Activated T-cell treated with anti-CD3 and anti-CD28 coated beads, Interleukin-2, amount 50 U/mL, for 24 hours (primary cell): Measurements from ENCODE around the gene CDK16.

Experiments
- DNase-seq: peaks from one replicate; pipeline ENCODE4 v3.0.0-alpha.2; 2020
- H3K27ac Mint-ChIP-seq: 2 replicates; pipeline ENCODE4 v1.8.0; 2020; ENCODE audit warnings: mild to moderate bottlenecking, mixed read lengths
- H3K27me3 Mint-ChIP-seq: 2 replicates; pipeline ENCODE4 v1.8.0; 2020; ENCODE audit warnings: mixed read lengths
- H3K36me3 Mint-ChIP-seq: 2 replicates; pipeline ENCODE4 v1.8.0; 2020; ENCODE audit warnings: low read depth, mixed read lengths
- H3K4me1 Mint-ChIP-seq: 2 replicates; pipeline ENCODE4 v1.8.0; 2020; ENCODE audit warnings: low read depth, mixed read lengths
- H3K4me3 Mint-ChIP-seq: 2 replicates; pipeline ENCODE4 v1.8.0; 2020; ENCODE audit warnings: mild to moderate bottlenecking, moderate library complexity, mixed read lengths
- H3K9me3 Mint-ChIP-seq: 2 replicates; pipeline ENCODE4 v1.8.0; 2020; ENCODE audit warnings: mixed read lengths

Gene CDK16

DNA sequence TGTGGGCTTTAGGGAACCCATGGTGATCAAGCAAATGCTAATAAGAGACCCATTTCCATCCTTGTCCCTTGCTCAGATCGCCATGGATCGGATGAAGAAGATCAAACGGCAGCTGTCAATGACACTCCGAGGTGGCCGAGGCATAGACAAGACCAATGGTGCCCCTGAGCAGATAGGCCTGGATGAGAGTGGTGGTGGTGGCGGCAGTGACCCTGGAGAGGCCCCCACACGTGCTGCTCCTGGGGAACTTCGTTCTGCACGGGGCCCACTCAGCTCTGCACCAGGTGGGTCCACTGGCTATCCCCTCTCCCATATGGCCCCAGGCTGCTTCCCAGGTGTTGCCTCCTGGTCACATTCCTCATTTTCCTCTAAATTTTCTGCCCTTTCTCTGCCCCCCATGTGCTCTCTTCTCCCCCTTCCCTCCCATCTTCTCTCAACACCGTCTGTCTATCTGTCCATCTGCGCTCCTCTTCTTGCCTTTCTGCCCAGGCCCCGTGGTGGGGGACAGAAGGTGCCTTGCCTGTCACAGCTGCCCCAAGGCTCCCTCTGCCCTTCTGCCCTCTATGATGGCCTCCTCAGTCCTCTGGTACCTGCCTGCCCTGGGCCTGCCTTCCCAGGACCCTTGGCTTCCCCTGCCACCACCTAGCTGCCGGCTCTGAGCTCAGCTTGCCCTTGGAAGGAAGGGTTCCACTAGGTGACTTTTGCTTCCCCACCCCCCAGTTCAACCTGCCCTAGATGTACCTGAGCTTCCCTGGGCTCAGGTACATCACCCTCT is 5.2 kb downstream of the CDK16 start:
- Mint-ChIP-seq H3K36me3 (peaks cover 84% of the 10 kb centered on the region), H3K4me1 (peaks cover 23% of the 10 kb centered on the region), H3K27me3 (no peaks in the 10 kb centered on the region), H3K27ac (peak overlapping the region; percentile 23), H3K4me3 (no peak overlapping the region), H3K9me3 (no peaks in the 10 kb centered on the region)
- DNase-seq: no peak

DNA sequence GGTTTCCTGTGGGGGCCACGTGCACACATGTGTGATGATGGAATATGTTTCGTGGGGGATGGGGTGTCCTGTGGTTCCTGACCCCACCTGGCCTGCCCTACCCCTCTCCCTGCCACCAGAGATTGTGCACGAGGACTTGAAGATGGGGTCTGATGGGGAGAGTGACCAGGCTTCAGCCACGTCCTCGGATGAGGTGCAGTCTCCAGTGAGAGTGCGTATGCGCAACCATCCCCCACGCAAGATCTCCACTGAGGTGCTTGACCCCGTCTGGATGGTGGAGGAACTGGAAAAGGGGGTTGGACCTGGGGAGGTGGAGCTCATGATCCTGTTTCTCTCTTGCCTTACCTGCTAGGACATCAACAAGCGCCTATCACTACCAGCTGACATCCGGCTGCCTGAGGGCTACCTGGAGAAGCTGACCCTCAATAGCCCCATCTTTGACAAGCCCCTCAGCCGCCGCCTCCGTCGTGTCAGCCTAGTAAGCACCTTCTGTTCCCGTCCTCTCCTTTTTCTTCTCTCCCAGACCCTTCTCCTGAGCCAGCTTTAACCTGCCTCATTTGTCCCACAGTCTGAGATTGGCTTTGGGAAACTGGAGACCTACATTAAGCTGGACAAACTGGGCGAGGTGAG is 5.9 kb downstream of the CDK16 start:
- Mint-ChIP-seq H3K36me3 (peaks cover 87% of the 10 kb centered on the region), H3K9me3 (no peaks in the 10 kb centered on the region), H3K4me1 (peaks cover 19% of the 10 kb centered on the region), H3K27me3 (no peaks in the 10 kb centered on the region), H3K4me3 (no peak overlapping the region), H3K27ac (no peak overlapping the region)
- no peak for DNase-seq

GRCh38 chrX:47224896-47225290 is 6.4 kb downstream of the CDK16 start:
- peaks cover 90% of the 10 kb centered on the region for H3K36me3 Mint-ChIP-seq
- no peak overlapping the region for H3K27ac Mint-ChIP-seq
- peaks cover 14% of the 10 kb centered on the region for H3K4me1 Mint-ChIP-seq
- no peaks in the 10 kb centered on the region for H3K9me3 Mint-ChIP-seq
- no peak for DNase-seq
- H3K4me3 Mint-ChIP-seq: no peak overlapping the region
- H3K27me3 Mint-ChIP-seq: no peaks in the 10 kb centered on the region

DNA sequence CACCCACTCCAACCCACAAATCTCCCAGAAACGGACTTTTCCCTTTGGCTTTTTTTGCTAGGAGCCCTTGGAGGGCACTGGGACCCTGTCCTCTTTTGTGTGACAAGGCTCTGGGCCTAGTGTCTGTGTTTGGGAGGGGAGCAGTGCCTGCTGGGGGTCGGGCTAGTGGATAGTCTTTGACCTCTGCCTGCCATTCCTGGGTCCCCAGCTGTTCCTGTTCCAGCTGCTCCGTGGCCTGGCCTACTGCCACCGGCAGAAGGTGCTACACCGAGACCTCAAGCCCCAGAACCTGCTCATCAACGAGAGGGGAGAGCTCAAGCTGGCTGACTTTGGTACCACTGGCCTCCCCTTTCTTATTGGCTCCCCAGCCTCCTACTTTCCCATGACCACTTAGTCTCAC is 7.6 kb downstream of the CDK16 start:
- H3K36me3 Mint-ChIP-seq: peaks cover 92% of the 10 kb centered on the region

DNA sequence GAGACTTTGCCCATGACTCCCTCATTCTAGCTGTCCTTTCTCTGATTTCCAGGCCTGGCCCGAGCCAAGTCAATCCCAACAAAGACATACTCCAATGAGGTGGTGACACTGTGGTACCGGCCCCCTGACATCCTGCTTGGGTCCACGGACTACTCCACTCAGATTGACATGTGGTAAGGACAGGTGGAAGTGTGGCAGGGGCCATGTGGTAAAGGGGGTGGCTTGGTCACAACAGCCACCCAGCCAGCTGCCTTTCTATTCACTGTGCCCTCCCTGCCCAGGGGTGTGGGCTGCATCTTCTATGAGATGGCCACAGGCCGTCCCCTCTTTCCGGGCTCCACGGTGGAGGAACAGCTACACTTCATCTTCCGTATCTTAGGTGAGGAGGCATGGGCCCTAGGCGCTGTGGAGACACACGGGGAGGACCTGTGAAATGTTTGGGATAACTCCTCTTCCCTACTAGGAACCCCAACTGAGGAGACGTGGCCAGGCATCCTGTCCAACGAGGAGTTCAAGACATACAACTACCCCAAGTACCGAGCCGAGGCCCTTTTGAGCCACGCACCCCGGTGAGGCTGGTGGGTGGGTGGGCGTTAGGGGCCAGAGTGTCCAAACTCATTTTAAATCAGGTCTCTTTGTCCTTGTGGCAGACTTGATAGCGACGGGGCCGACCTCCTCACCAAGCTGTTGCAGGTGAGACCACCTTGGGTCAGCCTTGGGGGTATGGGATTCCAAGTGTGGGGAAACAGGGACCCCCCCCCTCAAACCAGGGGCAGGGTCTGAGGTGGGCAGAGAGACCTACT is 8.3 kb downstream of the CDK16 start:
- peaks cover 3% of the 10 kb centered on the region for H3K4me1 Mint-ChIP-seq
- no peak overlapping the region for H3K27ac Mint-ChIP-seq
- DNase-seq: no peak
- H3K36me3 Mint-ChIP-seq: peaks cover 90% of the 10 kb centered on the region
- H3K9me3 Mint-ChIP-seq: no peaks in the 10 kb centered on the region
- peaks cover 3% of the 10 kb centered on the region for H3K27me3 Mint-ChIP-seq
- H3K4me3 Mint-ChIP-seq: no peak overlapping the region

More for the DNA sequence above, 7.6 kb downstream of the CDK16 start:
- Mint-ChIP-seq H3K4me3 (no peak overlapping the region), H3K27me3 (peaks cover under 1% of the 10 kb centered on the region), H3K9me3 (no peaks in the 10 kb centered on the region), H3K4me1 (peaks cover 3% of the 10 kb centered on the region), H3K27ac (no peak overlapping the region)
- DNase-seq: no peak

DNA sequence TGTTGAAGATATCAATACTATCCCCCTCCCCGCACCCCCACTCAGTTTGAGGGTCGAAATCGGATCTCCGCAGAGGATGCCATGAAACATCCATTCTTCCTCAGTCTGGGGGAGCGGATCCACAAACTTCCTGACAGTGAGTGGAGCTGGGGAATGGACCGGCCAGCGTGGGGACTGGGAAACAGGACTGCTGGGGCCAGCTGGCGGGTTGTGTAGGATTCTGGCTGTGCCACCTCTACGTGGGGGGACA is 8.8 kb downstream of the CDK16 start:
- H3K4me3 Mint-ChIP-seq: no peak overlapping the region
- no peaks in the 10 kb centered on the region for H3K9me3 Mint-ChIP-seq
- DNase-seq: no peak
- no peaks in the 10 kb centered on the region for H3K4me1 Mint-ChIP-seq
- H3K36me3 Mint-ChIP-seq: peaks cover 86% of the 10 kb centered on the region
- no peak overlapping the region for H3K27ac Mint-ChIP-seq
- H3K27me3 Mint-ChIP-seq: peaks cover 3% of the 10 kb centered on the region

GRCh38 chrX:47228550-47229270 is 10.2 kb downstream of the CDK16 start:
- H3K27ac Mint-ChIP-seq: no peak overlapping the region
- DNase-seq: peak; percentile 20
- peaks cover 8% of the 10 kb centered on the region for H3K27me3 Mint-ChIP-seq
- H3K4me3 Mint-ChIP-seq: no peak overlapping the region
- peaks cover 78% of the 10 kb centered on the region for H3K36me3 Mint-ChIP-seq
- no peaks in the 10 kb centered on the region for H3K9me3 Mint-ChIP-seq
- H3K4me1 Mint-ChIP-seq: peaks cover 9% of the 10 kb centered on the region

DNA sequence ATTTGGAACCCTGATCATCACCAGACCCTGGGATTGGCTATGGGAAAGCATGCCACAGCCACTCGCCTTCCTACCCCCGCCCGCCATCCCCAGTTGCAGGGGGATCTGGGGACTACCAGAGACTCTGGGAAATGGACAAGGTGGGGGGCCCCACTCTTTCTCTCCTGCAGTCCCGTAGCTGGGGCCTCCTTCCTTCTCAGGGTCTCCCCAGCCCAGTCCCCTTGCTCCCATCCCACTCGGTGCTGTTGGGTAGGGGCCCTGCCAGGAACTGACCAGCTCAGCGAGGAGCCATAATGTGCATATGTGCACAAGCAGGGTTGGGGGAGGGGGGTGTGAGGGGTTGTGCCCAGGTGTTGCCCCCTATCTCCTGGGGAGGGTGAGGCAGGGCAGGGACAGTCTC is 10.9 kb downstream of the CDK16 start:
- Mint-ChIP-seq H3K4me3 (no peak overlapping the region), H3K36me3 (peaks cover 73% of the 10 kb centered on the region), H3K4me1 (peaks cover 9% of the 10 kb centered on the region), H3K9me3 (no peaks in the 10 kb centered on the region), H3K27me3 (peaks cover 8% of the 10 kb centered on the region), H3K27ac (no peak overlapping the region)
- DNase-seq: peak; percentile 22

DNA sequence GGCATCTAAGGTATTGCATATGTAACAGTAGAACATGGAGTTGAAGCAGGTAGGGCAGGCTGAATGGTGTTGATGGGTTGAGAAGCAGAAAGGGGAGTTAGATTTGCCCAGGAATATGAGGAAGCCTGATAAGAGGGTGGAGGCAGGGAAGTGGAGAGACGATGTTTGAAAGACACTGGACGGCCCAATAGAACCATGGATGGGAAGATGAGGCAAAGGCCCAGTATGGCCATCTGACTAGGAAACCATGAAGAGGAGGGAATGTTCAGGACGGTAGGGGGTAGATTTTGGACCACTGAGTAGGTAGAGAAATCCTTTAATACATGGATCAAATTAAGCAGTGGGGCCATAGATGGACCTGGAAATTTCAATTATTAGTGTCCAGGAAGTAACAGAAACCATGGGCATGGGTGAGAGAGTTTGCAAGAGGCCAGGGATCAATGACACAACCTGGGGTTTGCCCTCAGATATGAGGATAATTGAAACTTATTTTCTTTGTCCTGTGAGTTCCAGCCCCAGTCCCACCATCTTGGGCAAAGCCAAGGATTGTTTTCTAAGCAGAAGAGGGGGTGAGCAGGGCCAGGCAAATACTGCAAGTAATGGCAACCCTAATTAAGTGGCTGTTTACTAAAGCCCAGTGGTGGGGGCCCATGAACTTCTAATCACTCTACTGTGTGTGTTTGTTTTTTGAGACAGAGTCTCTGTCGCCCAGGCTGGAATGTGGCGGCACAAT is 11.8 kb downstream of the CDK16 start:
- H3K4me1 Mint-ChIP-seq: peaks cover 11% of the 10 kb centered on the region
- H3K27me3 Mint-ChIP-seq: peaks cover 8% of the 10 kb centered on the region
- no peak overlapping the region for H3K27ac Mint-ChIP-seq
- peak; percentile 18 for DNase-seq
- H3K4me3 Mint-ChIP-seq: no peak overlapping the region
- peaks cover 64% of the 10 kb centered on the region for H3K36me3 Mint-ChIP-seq
- H3K9me3 Mint-ChIP-seq: no peaks in the 10 kb centered on the region

- Mint-ChIP-seq H3K4me1 (peaks cover 20% of the 10 kb centered on the region), H3K27ac (no peak overlapping the region), H3K9me3 (no peaks in the 10 kb centered on the region), H3K36me3 (peaks cover 56% of the 10 kb centered on the region), H3K4me3 (no peak overlapping the region), H3K27me3 (peaks cover 11% of the 10 kb centered on the region)
- DNase-seq: peak; percentile 17
These were observed 12.7 kb downstream of the CDK16 start for GRCh38 chrX:47231167-47231566.

- DNase-seq: no peak
- no peaks in the 10 kb centered on the region for H3K9me3 Mint-ChIP-seq
- H3K36me3 Mint-ChIP-seq: peaks cover 44% of the 10 kb centered on the region
- H3K4me3 Mint-ChIP-seq: peak overlapping the region; percentile 82
- peak overlapping the region; percentile 92 for H3K27ac Mint-ChIP-seq
- peaks cover 31% of the 10 kb centered on the region for H3K4me1 Mint-ChIP-seq
- peaks cover 21% of the 10 kb centered on the region for H3K27me3 Mint-ChIP-seq
These were observed 13.8 kb downstream of the CDK16 start for GRCh38 chrX:47232197-47232802.

- H3K27me3 Mint-ChIP-seq: peaks cover 21% of the 10 kb centered on the region
- H3K4me1 Mint-ChIP-seq: peaks cover 32% of the 10 kb centered on the region
- peaks cover 40% of the 10 kb centered on the region for H3K36me3 Mint-ChIP-seq
- peak; percentile 61 for DNase-seq
- H3K27ac Mint-ChIP-seq: peak within 1 kb of the TSS; percentile 92
- peak within 1 kb of the TSS; percentile 82 for H3K4me3 Mint-ChIP-seq
- no peaks in the 10 kb centered on the region for H3K9me3 Mint-ChIP-seq
These were observed 14.4 kb downstream of the CDK16 start, which contains the start of gene USP11 for GRCh38 chrX:47232803-47233332. Gene USP11 (plus strand): TSS chrX:47233009. CDS start chrX:47233044, 35 bp downstream.

DNA sequence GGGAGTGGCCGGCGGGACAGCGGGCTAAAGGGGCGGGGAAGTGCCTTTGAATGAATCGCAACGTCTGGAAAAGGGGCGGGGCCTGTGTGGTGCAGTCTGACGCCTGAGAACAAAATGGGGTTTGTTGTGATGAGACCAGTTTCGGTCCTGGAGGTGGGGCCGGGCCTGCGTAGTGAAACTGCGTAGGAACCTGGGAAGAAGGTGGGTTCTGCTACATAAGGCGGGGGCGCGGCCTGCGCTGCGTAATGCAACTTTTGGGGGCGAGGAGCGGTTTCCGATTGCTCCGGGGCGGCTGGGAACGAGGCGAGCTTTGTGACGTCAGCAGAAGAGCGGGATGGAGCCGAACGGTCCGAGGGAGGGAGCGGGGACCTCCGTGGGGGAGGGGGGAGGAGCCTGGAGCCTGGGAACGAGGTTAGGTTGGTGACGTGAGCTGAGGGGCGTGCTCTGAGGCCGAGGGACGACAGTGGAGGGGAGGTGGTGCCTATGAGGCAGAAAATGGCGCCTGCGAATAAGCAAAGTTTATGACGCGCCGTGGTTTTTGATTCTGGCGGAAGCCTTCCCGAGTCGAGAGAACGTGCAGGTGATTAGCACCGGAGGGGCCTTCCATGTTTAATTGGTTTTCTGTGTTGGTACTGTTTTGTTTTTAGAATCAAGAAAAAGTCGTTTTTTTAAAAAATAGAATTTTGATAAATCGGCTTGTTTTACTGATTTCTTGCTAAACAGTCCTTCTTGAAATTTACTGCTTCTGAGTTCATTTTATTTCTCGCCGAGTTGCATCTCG is 15.0 kb downstream of the CDK16 start:
- Mint-ChIP-seq H3K4me3 (peak overlapping the region; percentile 82), H3K27ac (peak overlapping the region; percentile 92), H3K36me3 (peaks cover 33% of the 10 kb centered on the region), H3K4me1 (peaks cover 32% of the 10 kb centered on the region), H3K9me3 (no peaks in the 10 kb centered on the region), H3K27me3 (peaks cover 21% of the 10 kb centered on the region)
- DNase-seq: peak; percentile 93
